ENCODE data around the gene SBF1.

Gene SBF1

DNA sequence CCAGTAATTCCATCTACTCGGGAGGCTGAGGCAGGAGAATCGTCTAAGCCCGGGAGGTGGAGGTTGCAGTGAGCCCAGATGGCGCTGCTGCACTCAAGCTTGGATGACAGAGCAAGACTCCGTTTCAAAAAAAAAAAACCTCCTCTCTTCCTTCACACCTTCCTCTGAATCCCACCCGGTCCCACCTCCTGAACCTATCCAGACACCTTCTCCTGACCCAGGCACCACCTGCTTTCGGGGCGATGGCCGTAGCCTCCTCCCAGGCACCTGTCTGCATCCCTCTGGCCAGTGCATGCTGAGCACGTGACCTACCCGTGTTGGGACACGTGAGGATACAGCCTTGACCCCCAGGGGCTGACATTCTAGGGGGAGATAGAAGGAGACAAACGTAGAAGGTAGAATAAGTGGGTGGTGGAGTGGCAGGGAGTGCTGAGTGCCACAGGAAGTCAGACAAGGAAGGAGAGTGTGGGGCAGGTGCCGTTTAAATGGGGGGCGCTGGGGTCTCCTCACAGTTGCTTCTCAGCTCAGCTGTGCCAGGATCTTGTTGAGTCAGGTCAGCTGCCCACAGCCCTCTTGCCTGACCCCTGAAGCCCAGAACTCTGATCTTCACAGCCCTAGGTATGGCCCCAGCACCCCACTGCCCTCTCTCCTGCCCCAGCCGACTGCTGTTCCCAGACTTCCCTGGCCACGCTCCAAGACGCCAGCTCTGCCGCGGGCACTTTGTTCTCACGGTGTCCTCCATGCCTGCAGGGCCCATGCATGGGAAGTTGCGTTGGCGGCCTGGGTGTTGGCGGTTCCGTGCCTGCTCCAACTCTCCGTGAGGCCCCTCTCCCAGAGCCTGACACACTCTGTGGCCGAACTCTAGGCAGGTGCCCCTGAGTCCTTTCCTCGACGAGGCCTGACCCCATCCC is 10.6 kb upstream of the SBF1 start:
- DNase-seq, result no peak

DNA sequence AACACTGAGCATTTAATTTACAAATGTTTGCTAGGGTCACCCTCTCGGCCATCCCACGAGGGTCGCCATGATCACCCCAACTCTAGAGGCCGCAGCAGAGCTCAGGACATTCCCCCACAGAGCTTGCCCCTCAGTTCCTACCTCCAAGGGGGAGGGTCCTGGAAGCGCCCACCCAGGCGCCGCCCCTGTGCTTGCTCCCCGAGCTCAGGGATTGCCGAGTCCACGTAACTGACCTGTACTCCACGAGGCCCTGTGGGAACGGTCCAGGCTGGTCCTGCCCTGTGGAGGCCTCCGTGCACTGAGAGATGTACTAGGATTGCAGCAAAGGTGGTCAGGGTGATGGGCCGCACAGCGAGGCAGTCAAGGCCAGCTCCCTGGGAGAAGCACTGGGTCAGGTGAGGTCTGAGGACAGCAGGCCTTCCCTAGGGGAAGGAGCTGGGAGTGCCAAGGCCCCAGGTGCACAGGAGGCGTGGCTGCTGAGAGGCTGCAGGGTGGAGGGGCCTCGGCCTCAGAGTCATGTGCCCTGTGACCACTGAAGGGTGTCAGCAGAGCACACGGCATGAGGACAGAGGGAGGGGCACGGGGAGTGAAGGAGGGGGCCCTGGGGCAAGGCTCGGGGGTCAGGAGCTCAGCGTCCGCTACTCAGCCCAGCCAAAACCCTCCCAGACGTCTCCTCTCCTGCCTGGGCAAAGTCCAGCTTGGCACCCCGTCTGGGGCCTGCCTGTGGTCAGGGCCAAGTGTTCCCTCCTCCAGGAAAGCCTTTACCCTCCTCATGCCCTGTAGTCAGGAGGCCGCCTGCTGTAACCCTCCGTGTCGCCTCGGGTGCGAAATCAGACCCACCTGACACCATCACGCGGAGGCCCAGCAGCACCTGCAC is 9.4 kb upstream of the SBF1 start:
- DNase-seq, result no peak

DNA sequence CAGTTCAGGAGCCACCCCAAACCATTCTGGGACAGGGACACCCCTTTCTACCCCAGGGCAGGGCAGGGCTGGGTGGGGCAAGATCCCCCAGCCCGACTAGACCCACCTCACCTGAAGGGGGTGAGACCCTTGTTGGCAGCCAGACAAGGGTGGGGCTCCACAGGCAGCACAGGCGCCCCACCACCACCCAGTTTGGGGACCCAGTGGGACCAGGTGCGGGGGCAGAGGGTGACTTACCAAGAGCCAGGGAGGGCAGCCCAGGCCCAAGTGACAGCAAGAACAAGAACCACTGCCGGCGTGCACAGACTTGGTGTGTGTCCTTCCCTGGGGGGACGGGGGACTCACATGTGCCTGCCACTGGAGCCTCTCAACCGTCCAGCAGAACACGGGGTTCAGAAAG is 8.7 kb upstream of the SBF1 start:
- DNase-seq, result no peak

DNA sequence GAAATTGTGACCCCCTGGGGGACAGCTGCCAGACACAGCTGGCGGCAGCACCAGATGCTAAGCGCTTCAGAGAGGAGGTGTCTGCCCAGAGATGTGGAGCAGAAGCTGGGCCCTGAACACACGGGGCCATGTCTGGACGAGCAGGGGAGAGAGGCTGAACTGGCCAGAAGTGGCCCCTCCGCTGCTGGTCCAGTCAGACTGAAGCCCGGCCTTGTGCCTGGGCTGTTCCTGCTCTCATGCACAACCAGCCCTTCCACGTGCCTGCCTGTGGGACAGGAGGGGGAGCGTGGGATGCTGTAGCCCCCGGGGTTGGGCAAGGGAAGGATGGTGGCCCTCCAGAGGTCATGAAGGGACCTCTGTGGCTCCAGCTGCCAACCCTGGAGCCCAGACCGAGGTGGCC is 8.3 kb upstream of the SBF1 start:
- no peak for DNase-seq

DNA sequence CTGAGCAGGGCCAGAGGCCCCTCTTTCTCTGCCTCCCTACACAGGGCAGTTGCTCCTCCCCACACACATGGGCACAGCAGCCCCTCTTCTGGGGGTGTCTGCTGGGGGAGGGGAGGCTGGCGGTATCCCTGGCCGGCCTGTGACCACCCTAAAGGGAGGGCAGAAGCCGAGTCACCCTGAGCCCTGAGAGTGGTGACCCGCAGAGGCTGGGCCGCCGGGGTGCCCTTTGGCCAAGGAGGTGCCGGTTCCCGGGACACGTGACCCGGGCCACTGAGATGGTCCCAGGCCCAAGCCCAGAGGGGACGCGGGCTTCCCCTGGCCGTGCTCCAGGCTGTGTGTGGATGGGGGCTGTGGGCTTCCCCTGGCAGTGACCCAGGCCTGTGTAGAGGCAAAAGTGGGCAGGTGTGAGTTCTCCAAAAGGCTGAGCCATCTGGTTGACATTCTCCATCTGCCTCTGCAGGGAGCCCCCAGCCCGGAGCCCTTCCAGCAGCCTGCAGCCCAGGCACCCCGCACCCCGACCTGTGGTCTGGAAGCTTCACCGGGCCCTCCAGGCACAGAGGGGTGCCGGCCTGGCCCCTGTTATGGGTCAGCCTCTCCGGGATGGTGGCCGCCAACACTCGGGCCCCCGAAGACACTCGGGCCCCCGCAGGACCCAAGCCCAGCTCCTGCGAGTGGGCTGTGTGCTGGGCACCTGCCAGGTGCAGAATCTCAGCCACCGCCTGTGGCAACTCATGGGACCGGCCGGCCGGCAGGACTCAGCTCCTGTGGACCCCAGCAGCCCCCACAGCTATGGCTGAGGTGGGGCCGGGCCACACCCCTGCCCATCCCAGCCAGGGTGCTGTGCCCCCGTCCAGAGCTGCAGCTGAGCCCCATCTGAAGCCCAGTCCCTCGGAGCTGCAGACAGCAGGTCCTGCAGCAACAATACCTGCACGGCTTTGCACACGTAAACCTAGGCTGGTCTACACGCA is 7.6 kb upstream of the SBF1 start:
- DNase-seq, result no peak

DNA sequence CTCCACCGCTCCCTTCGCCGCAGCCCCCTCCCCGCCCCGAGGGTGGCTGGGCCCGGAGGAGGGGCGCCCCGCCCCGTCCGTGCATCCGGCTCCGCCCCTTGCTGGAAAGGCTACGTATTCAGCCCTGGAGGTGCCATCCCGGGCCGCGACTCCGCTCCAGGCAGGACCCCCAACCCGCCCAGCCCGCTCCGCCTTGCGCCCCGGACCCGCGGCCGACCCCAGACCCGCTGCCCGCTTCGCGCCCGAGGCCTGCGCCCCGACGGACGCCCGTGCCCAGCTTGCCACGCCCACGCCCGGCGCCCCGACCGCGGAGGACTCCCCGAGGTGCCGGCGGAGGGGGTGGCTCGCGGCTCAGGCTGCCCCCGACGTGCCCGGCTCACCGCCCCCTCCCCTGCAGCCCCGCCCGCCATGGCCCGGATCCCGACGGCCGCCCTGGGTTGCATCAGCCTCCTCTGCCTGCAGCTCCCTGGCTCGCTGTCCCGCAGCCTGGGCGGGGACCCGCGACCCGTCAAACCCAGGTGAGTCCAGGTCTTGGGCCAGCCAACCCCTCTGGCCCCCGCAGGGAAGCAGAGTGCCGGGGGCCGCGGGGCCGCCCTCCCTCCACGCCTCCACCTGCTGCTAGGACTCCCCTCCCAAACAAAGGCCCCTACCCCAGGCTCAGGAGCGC is 6.7 kb upstream of the SBF1 start, which contains the start of gene ADM2:
TSS of gene ADM2 (plus strand) at position 104 of the 667 bp plus-strand sequence. CDS start at position 409, 305 bp downstream.
- DNase-seq, result peak in 1 of 2 experiments; percentile 31

DNA sequence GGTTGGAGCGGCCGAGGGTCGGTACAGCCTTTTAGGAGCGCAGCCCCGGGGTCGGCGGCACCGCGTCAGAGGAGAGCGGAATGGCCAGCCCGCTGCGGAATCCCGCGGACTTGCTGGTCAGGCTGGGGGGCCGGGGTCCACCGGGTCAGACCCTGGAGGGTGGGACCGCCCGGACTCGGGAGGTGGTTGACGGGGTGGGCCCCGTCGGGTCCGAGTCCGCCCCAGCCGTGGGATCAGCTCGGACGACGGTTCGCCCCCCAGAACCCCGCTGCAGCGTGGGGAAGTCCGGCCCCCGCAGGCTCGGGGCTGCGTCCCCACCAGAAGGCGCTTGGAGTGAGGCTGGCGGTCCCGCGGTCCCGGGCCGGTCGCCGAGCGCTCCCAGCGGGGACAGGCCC is 6.2 kb upstream of the SBF1 start:
- DNase-seq, result no peak

DNA sequence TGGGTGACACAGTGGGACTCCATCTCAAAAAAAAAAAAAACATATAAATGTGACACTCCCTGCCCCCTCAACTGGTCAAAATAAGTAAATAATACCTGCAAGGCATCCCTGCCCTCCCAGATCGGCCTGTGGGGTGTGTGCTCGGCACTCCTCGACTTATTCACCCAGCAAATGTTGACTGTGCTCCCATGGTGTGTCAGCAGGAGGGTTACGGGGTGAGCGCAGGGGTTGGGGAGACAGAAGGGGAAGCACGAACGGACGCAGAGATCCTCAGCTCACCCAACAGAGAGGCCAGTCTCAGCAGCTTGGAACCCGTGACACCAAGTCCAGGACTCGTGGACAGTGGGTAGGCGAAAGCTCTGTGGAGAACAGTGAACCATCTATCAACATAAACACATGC is 4.9 kb upstream of the SBF1 start:
- no peak for DNase-seq

DNA sequence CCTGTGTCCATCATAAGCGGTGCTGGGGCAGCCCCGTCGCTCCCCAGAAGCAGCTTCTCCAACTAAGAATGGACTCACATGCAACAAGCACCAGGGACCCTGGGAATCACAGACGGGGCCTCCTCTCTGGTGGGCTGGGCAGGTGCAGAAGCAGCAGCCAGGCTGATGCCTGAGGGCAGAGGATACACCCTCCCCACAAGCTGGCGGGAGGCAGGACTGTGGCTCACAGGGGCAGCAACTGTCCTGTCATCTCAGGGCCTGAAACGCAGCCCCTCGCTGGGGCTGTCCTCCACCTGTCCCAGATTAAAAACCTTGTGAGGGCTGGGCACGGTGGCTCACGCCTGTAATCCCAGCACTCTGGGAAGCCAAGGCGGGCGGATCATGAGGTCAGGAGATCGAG is 3.1 kb upstream of the SBF1 start:
- DNase-seq, result no peak

DNA sequence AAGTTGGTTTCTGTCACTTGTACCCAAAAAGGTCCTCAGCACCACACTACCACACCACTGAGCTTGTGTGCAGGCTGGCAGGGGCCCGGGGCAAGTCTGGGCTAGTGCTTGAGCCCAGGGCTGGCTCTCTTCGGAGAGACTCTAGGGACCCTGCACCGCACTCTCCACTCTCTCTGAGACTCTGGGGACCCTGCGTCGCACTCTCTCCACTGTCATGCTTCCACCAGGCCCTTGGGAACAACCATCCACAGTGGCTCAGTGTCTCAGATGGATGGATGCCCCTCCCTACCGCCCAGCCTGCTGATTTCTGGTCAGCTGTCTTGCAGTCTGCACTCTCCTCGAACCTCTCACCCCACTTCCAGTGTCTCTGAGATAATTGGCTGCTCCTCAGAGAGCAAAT is 2.0 kb upstream of the SBF1 start:
- no peak for DNase-seq

DNA sequence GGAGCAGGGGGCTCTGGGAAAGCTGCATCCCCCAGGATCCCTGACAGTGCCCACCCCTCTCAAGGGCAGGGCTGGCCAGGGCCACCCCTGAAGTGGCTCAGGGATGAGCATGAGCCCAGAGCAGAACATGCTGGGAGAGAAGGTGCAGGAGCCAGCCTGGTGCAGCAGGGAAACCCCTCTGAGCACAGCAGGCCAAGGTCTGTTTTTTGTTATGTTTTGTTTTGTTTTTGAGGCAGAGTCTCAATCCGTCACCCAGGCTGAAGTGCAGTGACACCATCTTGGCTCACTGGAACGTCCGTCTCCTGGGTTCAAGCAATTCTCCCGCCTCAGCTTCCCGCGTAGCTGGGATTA is 792 bp upstream of the SBF1 start:
- no peak for DNase-seq

DNA sequence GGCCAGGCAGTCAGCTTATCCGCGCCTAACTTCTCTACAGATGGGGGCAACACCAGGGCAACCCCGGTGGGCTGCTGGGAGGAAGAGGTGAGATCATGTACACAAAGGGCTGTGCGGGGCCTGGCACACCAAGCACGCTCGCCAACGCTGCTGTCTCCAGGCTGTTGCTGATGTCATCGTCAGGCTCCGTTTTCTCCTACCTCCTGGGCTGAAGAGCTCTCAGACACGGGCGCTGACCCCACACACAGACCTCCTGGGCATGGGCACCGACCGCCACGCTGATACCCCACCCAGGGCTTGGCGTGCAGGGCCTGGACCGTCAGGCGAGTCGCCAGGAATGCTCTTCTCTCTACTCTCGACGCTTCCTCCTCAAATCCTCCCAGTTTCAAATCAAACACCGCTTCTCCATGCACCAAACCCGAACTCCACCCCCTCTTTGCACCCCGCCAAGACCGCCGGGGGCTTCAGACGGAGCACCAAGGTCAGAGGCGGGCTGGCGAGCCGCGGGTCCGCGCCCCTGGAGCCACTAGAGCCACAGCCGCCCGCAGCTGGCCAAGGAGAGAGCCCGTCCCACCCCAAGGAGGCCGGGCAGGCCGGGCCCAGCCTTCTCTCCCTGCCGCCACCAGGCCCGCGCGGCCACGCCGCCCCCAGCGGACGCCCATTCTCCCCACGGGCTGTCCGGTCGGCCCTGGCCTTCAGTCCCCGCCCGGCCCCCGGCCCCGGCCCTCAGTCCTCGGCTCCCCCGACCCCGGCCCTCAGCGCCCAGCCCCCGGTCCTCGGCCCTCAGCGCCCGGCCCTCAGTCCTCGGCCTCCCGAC is 772 bp downstream of the SBF1 start:
- DNase-seq, result no peak

DNA sequence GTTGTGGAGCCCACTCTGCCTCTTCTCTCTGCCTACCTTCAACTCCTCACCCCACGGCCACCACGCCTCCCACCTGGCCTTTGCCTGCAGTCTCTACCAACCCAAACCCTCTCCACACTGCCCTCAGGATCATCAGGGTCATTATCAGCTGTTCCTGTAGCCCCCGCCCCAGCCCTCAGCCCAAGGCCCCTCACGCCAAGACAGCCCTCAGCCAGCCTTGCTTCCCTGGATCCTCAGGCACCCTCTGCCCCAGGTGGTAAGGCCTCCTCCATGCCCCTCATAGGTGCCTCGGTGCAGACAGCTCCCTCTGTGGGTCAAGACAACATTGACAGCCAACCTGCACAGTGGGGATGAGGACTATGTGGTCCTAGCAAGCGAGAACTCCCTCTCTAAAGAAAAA is 1.7 kb downstream of the SBF1 start:
- peak in 1 of 2 experiments; percentile 31 for DNase-seq

DNA sequence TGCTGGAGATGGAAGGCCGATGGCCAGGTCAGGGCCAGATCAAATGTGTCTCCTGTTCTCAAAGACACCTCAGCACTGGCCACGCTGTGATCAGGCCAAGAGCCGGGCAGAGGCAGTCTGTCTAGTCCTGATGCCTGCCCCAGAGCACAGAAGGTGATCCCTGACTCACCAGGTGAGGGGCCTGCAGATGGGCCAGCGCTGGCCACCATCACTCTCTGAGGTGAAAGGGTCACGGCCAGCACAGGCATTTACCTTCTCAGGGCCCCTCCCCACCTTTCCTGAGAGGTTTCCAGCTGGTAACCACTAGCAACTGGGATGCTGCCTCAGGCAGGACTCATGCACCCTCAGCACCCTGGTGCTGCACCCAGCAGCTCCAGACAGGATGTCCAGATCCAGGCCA is 2.9 kb downstream of the SBF1 start:
- no peak for DNase-seq

DNA sequence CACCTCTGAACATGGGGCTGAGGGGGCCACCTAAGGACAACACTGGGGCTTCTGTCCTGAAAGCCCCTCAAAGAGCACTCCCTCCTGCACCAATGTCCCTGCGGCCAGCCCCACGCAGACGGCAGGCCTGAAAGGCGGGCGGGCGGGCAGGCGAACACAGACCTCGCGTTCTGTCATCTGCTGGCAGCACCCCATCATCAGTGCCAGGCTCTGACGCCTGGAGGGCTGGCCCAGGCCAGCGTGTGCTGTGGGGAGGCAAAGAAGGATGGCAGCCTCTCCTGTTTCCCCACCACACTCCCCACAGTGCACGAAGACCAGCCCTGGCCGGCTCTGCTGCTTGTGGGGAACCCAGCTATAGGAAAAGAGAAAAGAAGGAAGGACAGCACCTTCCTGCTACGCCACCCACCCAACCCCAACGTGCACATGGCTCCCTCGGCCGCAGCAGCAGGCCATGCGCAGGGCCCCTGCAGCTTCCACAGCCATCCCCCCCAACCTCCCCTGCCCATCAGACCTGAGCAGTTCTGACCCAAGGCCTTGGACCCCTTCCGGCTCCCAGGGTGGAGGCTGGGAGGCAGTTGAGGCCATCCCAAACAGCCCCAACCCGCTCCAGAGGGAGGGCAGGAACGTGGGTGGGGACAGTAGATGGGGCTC is 3.5 kb downstream of the SBF1 start:
- no peak for DNase-seq

DNA sequence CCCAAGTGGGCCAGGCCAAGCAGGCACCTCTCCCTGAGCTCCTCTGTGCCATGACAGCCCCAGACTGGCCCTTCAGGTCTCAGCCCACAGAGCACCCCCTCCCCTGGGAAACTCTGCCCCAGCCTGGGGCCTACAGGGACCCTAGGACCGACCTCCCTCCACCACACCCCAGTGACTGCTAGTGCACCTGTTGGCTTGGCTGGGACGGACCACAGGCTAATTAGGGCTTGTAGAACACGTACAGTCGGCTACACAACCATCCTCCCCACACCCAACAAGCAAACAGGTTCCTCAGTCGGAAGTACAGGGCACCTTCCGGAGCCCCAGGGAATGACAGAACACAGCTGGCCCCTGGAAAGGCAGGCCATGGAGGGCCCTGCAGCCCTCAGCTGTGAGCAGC is 4.3 kb downstream of the SBF1 start:
- peak in 1 of 2 experiments; percentile 45 for DNase-seq

DNA sequence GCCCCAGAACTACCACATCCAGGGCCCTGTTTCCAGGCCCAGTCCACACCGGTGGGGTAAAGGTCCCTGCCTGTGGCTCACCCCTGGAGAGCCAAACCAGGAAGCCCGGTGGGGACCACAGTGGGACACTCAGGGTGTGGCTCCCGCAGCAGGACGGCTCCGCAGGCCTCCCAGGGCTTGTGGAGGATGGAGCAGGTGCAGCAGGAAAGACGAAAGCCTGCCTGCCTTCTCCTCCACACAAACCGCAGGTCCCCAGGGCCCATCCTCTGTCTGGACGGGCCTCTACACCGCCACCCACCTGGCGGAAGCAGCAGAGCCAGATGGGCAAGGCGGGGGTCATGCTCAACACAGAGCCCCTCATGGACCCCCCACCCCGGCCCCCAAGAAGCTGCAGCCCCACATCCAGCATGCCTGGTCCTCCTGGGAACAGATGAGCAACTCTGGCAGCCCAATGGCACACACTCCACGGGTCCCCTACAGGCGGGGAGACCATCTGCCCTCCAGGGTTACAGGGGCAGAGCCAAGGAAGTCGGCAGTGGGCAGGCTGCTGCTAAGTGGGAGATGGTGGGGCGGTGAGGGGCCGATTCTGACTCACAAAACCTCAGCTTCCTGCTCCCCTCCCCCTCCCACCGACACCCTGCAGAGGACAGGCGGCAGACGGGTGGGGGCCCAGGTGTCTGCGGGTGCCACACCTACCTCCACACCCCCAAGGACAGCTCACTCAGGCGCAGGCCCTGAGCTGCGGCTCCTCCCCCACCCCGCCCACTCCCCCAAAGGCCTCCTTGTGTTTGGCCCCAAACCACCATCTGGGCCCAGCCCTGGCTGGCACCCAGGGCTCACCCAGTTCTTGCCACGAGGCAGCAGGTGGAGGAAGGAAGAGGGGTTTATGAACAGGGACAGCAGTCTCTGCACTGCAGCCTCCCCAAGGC is 5.2 kb downstream of the SBF1 start:
- DNase-seq, result peak; percentile 58 to 82

DNA sequence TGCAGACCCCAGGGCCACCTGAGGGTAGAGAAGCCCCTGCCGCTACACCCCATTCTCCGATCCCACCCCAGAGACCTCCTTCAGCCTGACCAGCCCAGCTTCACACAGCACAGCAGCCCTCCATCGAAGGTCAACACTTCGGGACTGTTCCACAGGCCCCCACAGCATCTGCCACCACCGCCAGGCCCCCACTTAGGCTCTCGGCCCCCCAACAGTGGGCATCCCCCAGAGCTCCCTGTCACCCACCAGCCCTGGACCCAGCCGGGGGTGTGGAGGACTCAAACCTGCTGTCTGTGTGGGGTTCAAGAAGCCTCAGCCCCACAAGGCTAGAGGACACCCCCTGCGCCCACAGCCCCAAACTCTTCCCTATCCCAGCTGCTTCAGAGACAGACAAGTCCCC is 6.2 kb downstream of the SBF1 start:
- DNase-seq, result no peak

DNA sequence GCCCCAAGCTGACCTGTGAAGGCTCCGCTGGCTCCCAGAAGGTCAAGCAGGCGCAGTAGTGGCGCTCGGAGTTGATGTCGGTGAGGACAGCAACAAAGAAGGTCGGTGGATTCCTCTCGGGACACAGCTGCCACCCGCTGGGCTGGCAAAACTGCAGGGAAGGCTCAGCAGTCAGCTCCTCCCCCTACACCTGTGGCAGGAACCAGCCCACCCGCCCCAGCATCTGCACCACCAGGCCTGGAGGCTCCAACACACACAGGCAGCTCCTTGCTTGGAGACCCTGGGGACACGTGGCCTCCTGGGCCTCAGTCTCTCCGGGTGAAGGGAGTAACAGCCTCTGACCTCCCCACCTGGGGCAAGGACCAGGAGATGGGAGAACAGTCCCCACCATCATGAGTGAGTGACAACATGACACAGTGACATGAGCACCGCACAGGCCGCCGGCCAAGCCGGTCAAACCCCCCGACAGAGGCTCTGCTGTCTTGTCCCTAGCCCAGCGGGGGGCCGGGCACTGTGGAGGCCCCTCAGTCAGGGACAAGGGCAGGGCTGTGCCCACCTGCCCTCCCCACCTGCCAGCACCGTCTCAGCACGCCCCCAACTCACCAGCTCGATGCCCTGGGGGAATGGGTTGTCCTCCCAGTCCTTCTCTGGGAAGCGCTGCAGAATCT is 6.9 kb downstream of the SBF1 start:
- DNase-seq, result no peak
